IMR-90 (cell line): ENCODE data around the gene NTM. TPM values are rescaled to one million over a fixed set of nuclear protein-coding genes. Genes with fewer than 3 reads are reported as not detected.

Experiments used
- ATAC-seq: fragments of 200-7000 bp; cut with Tn5 transposase; 2 replicates; pipeline ENCODE4 v1.9.1; 2020; ENCODE audit warnings: low read depth, mild to moderate bottlenecking, moderate library complexity
- BruUV-seq: library from RNA; stranded (reverse); fragments of 400-500 nt; replicated peaks from 2 replicates; lab custom pipeline; 2021; lab: Mats Ljungman, UMichigan
- CTCF ChIA-PET: fragments of 300-600 bp; formaldehyde crosslinking; extraction: SDS; loops from one replicate; lab custom pipeline; 2021; ENCODE audit warnings: antibody characterized with exemption; lab: Yijun Ruan, JAX
- POLR2A ChIA-PET: fragments of 300-600 bp; sonication (Branson Sonifier 250); formaldehyde crosslinking; loops from one replicate; lab custom pipeline; 2022; ENCODE audit warnings: antibody characterized with exemption; ENCODE audit not compliant: unreplicated experiment; lab: Charles Lee
- DNase-seq: peaks from one replicate; pipeline ENCODE4 v3.0.0; 2013
- H2AFZ ChIP-seq: replicated peaks from 2 replicates; pipeline ENCODE3; 2013; ENCODE audit warnings: low read length, mild to moderate bottlenecking; ENCODE audit not compliant: poor library complexity
- H2AK5ac ChIP-seq: 2 replicates; pipeline ENCODE4 v1.6.1; 2013; ENCODE audit warnings: low read depth, low read length, inconsistent platforms
- H2AK9ac ChIP-seq: replicated peaks from 2 replicates; pipeline ENCODE3; 2013; ENCODE audit warnings: mild to moderate bottlenecking, low read depth, low read length, moderate library complexity; ENCODE audit not compliant: poor library complexity
- H2BK120ac ChIP-seq: 2 replicates; pipeline ENCODE4 v1.6.1; 2013; ENCODE audit warnings: low read depth, low read length, inconsistent platforms
- H2BK15ac ChIP-seq: 3 replicates; pipeline ENCODE4 v1.6.1; 2013; ENCODE audit warnings: low read depth, low read length, inconsistent platforms
- H2BK20ac ChIP-seq: 2 replicates; pipeline ENCODE4 v1.6.1; 2013; ENCODE audit warnings: low read depth, mild to moderate bottlenecking, inconsistent platforms, low read length, moderate library complexity
- H2BK5ac ChIP-seq: 2 replicates; pipeline ENCODE4 v1.6.1; 2013; ENCODE audit warnings: mild to moderate bottlenecking, low read depth, low read length, inconsistent platforms; ENCODE audit not compliant: poor library complexity, severe bottlenecking
- H3K14ac ChIP-seq: replicated peaks from 2 replicates; pipeline ENCODE4 v1.6.1; 2013; ENCODE audit warnings: low read depth, low read length, inconsistent platforms
- H3K18ac ChIP-seq: 2 replicates; pipeline ENCODE4 v1.6.1; 2013; ENCODE audit warnings: low read depth, low read length, control low read depth
- H3K23ac ChIP-seq: 2 replicates; pipeline ENCODE4 v1.6.1; 2013; ENCODE audit warnings: low read depth, low read length, inconsistent platforms
- H3K27ac ChIP-seq: 2 replicates; pipeline ENCODE4 v1.5.1; 2013; ENCODE audit warnings: mild to moderate bottlenecking, control low read depth, low read length; ENCODE audit not compliant: insufficient read depth
- H3K27me3 ChIP-seq: 2 replicates; pipeline ENCODE4 v1.6.1; 2013; ENCODE audit warnings: low read length; ENCODE audit not compliant: control insufficient read depth, insufficient read depth
- H3K36me3 ChIP-seq: 2 replicates; pipeline ENCODE4 v1.6.1; 2013; ENCODE audit warnings: low read length, mixed read lengths; ENCODE audit not compliant: control insufficient read depth, insufficient read depth
- H3K4ac ChIP-seq: 2 replicates; pipeline ENCODE4 v1.6.1; 2013; ENCODE audit warnings: low read depth, low read length, inconsistent platforms
- H3K4me1 ChIP-seq: 2 replicates; pipeline ENCODE4 v1.6.1; 2013; ENCODE audit warnings: low read length, mixed read lengths; ENCODE audit not compliant: control insufficient read depth, insufficient read depth
- H3K4me2 ChIP-seq: 2 replicates; pipeline ENCODE4 v1.6.1; 2013; ENCODE audit warnings: low read depth, mild to moderate bottlenecking, control low read depth, low read length, moderate library complexity
- H3K4me3 ChIP-seq: 2 replicates; pipeline ENCODE4 v1.5.1; 2013; ENCODE audit warnings: low read depth, mild to moderate bottlenecking, control low read depth, low read length, moderate library complexity; ENCODE audit not compliant: insufficient read depth
- H3K56ac ChIP-seq: 2 replicates; pipeline ENCODE4 v1.6.1; 2013; ENCODE audit warnings: low read length, inconsistent platforms; ENCODE audit not compliant: insufficient read depth; ENCODE audit errors: extremely low read depth
- H3K79me1 ChIP-seq, 2 experiments: 2 replicates each; pipeline ENCODE4 v1.6.1; 2013; ENCODE audit warnings: low read length in 2 of 2, inconsistent platforms in 1 of 2, low read depth in 1 of 2
- H3K9ac ChIP-seq: 2 replicates; pipeline ENCODE4 v1.6.1; 2013; ENCODE audit warnings: low read depth, low read length, control low read depth
- H3K9me1 ChIP-seq: 2 replicates; pipeline ENCODE4 v1.6.1; 2013; ENCODE audit warnings: low read length, inconsistent platforms; ENCODE audit not compliant: insufficient read depth
- H3K9me3 ChIP-seq: 2 replicates; pipeline ENCODE4 v1.6.1; 2013; ENCODE audit warnings: low read length; ENCODE audit not compliant: control insufficient read depth, insufficient read depth
- H4K20me1 ChIP-seq: 2 replicates; pipeline ENCODE4 v1.6.1; 2013; ENCODE audit warnings: low read length, inconsistent platforms; ENCODE audit not compliant: insufficient read depth
- H4K5ac ChIP-seq: 2 replicates; pipeline ENCODE4 v1.6.1; 2013; ENCODE audit warnings: mild to moderate bottlenecking, low read depth, low read length, control low read depth
- H4K8ac ChIP-seq, 2 experiments: 2 replicates each; pipeline ENCODE4 v1.6.1; 2013; ENCODE audit warnings: low read depth in 2 of 2, low read length in 2 of 2, control low read depth in 1 of 2, inconsistent platforms in 1 of 2
- H4K91ac ChIP-seq: 2 replicates; pipeline ENCODE4 v1.6.1; 2013; ENCODE audit warnings: low read depth, low read length, inconsistent platforms; ENCODE audit not compliant: insufficient read depth
- BHLHE40 ChIP-seq: fragments of 150-350 bp; IDR thresholded peaks from 2 replicates; pipeline ENCODE4 v1.6.1; 2016; ENCODE audit warnings: mild to moderate bottlenecking, low read depth, low read length
- CEBPB ChIP-seq: IDR thresholded peaks from 2 replicates; pipeline ENCODE4 v1.6.1; 2012; ENCODE audit warnings: low read depth, low read length, improper control_type of control experiment
- CHD1 ChIP-seq: IDR thresholded peaks from 2 replicates; pipeline ENCODE4 v1.6.1; 2012; ENCODE audit warnings: low read depth, low read length, improper control_type of control experiment
- FOS ChIP-seq: fragments of 150-350 bp; IDR thresholded peaks from 2 replicates; pipeline ENCODE4 v1.6.1; 2016; ENCODE audit warnings: low read depth, low read length
- MAFK ChIP-seq: IDR thresholded peaks from 2 replicates; pipeline ENCODE4 v1.6.1; 2012; ENCODE audit warnings: low read depth, low read length, improper control_type of control experiment
- MAZ ChIP-seq: IDR thresholded peaks from 2 replicates; pipeline ENCODE4 v1.6.1; 2012; ENCODE audit warnings: low read depth, mild to moderate bottlenecking, low read length, improper control_type of control experiment, moderate library complexity, borderline replicate concordance
- MXI1 ChIP-seq: IDR thresholded peaks from 2 replicates; pipeline ENCODE4 v1.6.1; 2012; ENCODE audit warnings: low read depth, mild to moderate bottlenecking, low read length, moderate library complexity, borderline replicate concordance
- NFE2L2 ChIP-seq: fragments of 150-350 bp; IDR thresholded peaks from 2 replicates; pipeline ENCODE4 v1.6.1; 2016; ENCODE audit warnings: low read depth, mild to moderate bottlenecking, low read length
- POLR2A ChIP-seq: IDR thresholded peaks from 2 replicates; pipeline ENCODE4 v1.6.1; 2012; ENCODE audit warnings: mild to moderate bottlenecking, low read depth, low read length
- RAD21 ChIP-seq: IDR thresholded peaks from 2 replicates; pipeline ENCODE4 v1.6.1; 2012; ENCODE audit warnings: low read length, improper control_type of control experiment
- RCOR1 ChIP-seq: IDR thresholded peaks from 2 replicates; pipeline ENCODE4 v1.6.1; 2012; ENCODE audit warnings: mild to moderate bottlenecking, low read length, improper control_type of control experiment; ENCODE audit not compliant: insufficient replicate concordance
- RFX5 ChIP-seq: IDR thresholded peaks from 2 replicates; pipeline ENCODE4 v1.8.0; 2012; ENCODE audit warnings: low read depth, mild to moderate bottlenecking, low read length, moderate library complexity
- SMC3 ChIP-seq: fragments of 150-350 bp; IDR thresholded peaks from 2 replicates; pipeline ENCODE4 v1.6.1; 2016; ENCODE audit warnings: low read depth, mild to moderate bottlenecking, antibody characterized with exemption, low read length, moderate library complexity
- WGBS, 2 experiments: methylation state at CpG; one replicate each; pipeline versions ENCODE4 v1.1.5 to v1.1.7; 2013; ENCODE audit warnings: missing lambda C conversion rate in 2 of 2; ENCODE audit not compliant: insufficient read length in 1 of 2; ENCODE audit errors: extremely low coverage in 2 of 2; 5-methylcytosine and 5-hydroxymethylcytosine counted together
- dilution Hi-C: fragments of 300-500 bp; cut with HindIII; formaldehyde crosslinking; loops from one replicate; pipeline ENCODE4 v1.14.3; 2018; ENCODE audit warnings: low sequenced_read_pairs; ENCODE audit not compliant: unreplicated experiment
- in situ Hi-C: fragments of 300-500 bp; cut with MboI; formaldehyde crosslinking; loops from 3 replicates; pipeline ENCODE4 v1.14.3; 2019; ENCODE audit warnings: low sequenced_read_pairs, inconsistent platforms, mixed read lengths
- intact Hi-C: fragments of 100-400 bp; cut with micrococcal nuclease; formaldehyde crosslinking; loops from 2 replicates; pipeline ENCODE4 v1.10.0; 2022
- polyA plus RNA-seq, 3 experiments: library from polyadenylated mRNA; depleted of rRNA; stranded (reverse); fragments of >200 nt; gene quantifications; 2 replicates each; pipeline ENCODE4 v1.2.3, GENCODE V29; 2012; ENCODE audit warnings: low replicate concordance in 1 of 3
- total RNA-seq: library from RNA; depleted of rRNA; stranded (reverse); fragments of >200 nt; gene quantifications from 2 replicates; pipeline ENCODE4 v1.2.3, GENCODE V29; 2012
- TF ChIP-seq, protein P1 (sequence below): conservative IDR thresholded peaks from 2 replicates; pipeline ENCODE4 v1.5.1; 2012; ENCODE audit warnings: mild to moderate bottlenecking, low read depth, low read length, improper control_type of control experiment
- TF ChIP-seq, protein P2 (sequence below): fragments of 150-350 bp; IDR thresholded peaks from 2 replicates; pipeline ENCODE4 v1.6.1; 2016; ENCODE audit warnings: low read depth, mild to moderate bottlenecking, low read length, moderate library complexity, borderline replicate concordance
- TF ChIP-seq, protein P3 (sequence below): fragments of 150-350 bp; IDR thresholded peaks from 2 replicates; pipeline ENCODE4 v1.6.1; 2017; ENCODE audit warnings: mild to moderate bottlenecking, antibody characterized with exemption, low read length, low read depth

NTM gene
- total and polyA plus RNA-seq, 2 of the 4 experiments (the other 2 are of a cell fraction), result 19.5 to 25.5 TPM

DNA sequence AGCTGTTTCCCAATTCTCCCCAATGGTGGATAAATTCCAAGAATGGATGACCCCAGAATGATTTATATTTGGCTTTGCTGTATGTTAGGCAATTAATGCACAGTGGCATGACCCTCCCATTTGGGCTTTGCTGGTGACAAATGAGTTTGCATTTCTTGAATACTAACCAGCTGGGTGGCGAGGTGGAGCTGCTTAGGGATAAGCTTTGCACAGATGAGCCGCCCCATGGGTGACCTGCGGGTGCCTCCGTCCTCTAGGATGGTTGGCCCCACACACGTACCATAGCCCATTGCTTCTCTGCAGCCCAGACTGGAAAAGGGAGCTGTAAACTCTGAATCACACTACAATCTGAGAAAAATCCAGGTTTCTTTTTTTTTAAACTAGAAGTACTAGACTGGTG is 94.6 kb downstream of the NTM start:
- Histone ChIP-seq H3K79me1 (no peaks in the 10 kb centered on the region), H3K4me1 (no peaks in the 10 kb centered on the region), H3K9me3 (no peaks in the 10 kb centered on the region), H3K27me3 (peaks cover 3% of the 10 kb centered on the region), H4K8ac (no peak overlapping the region), H4K91ac (no peak overlapping the region), H3K23ac (no peak overlapping the region), H4K5ac (no peak overlapping the region), H2BK5ac (no peak overlapping the region), H3K9ac (no peak overlapping the region), H3K27ac (no peak overlapping the region), H2AK9ac (no peak overlapping the region), H3K56ac (no peak overlapping the region), H3K36me3 (no peaks in the 10 kb centered on the region), H2BK120ac (no peak overlapping the region), H2BK15ac (no peak overlapping the region), H3K14ac (no peak overlapping the region), H3K4ac (no peak overlapping the region), H3K18ac (no peak overlapping the region), H3K4me2 (no peak overlapping the region), H3K9me1 (no peaks in the 10 kb centered on the region), H3K4me3 (no peak overlapping the region), H2BK20ac (no peak overlapping the region), H4K20me1 (no peaks in the 10 kb centered on the region), H2AK5ac (no peak overlapping the region), H2AFZ (no peak overlapping the region)
- POLR2A ChIA-PET, result no interaction called here
- in situ Hi-C loops, result no loop called here
- CTCF ChIA-PET, result no interaction called here
- no TSS peak for BruUV-seq
- TF ChIP-seq BHLHE40 (no peak), SMC3 (no peak), MXI1 (no peak), RAD21 (no peak), CEBPB (no peak), RCOR1 (no peak), MAZ (no peak), RFX5 (no peak), NFE2L2 (no peak), CHD1 (no peak), FOS (no peak), MAFK (no peak), POLR2A (no peak)
- TF ChIP-seq, protein P1, sequence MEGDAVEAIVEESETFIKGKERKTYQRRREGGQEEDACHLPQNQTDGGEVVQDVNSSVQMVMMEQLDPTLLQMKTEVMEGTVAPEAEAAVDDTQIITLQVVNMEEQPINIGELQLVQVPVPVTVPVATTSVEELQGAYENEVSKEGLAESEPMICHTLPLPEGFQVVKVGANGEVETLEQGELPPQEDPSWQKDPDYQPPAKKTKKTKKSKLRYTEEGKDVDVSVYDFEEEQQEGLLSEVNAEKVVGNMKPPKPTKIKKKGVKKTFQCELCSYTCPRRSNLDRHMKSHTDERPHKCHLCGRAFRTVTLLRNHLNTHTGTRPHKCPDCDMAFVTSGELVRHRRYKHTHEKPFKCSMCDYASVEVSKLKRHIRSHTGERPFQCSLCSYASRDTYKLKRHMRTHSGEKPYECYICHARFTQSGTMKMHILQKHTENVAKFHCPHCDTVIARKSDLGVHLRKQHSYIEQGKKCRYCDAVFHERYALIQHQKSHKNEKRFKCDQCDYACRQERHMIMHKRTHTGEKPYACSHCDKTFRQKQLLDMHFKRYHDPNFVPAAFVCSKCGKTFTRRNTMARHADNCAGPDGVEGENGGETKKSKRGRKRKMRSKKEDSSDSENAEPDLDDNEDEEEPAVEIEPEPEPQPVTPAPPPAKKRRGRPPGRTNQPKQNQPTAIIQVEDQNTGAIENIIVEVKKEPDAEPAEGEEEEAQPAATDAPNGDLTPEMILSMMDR, result no peak
- TF ChIP-seq, protein P2, sequence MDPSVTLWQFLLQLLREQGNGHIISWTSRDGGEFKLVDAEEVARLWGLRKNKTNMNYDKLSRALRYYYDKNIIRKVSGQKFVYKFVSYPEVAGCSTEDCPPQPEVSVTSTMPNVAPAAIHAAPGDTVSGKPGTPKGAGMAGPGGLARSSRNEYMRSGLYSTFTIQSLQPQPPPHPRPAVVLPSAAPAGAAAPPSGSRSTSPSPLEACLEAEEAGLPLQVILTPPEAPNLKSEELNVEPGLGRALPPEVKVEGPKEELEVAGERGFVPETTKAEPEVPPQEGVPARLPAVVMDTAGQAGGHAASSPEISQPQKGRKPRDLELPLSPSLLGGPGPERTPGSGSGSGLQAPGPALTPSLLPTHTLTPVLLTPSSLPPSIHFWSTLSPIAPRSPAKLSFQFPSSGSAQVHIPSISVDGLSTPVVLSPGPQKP, result no peak
- TF ChIP-seq, protein P3, sequence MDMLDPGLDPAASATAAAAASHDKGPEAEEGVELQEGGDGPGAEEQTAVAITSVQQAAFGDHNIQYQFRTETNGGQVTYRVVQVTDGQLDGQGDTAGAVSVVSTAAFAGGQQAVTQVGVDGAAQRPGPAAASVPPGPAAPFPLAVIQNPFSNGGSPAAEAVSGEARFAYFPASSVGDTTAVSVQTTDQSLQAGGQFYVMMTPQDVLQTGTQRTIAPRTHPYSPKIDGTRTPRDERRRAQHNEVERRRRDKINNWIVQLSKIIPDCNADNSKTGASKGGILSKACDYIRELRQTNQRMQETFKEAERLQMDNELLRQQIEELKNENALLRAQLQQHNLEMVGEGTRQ, result no peak
- DNase-seq, result no peak
- no peak for ATAC-seq
- intact Hi-C loops, result no loop called here
- WGBS, 2 experiments, result no CpG with 5 or more reads among the region's 5 CpGs
- dilution Hi-C loops, result no loop called here
